Measurements from ENCODE around the gene EPS8L1. TPM values are rescaled to one million over a fixed set of nuclear protein-coding genes. Genes with fewer than 3 reads are reported as not detected.

The EPS8L1 gene
- total RNA-seq, 1 experiment from 2014 or later, result 111 TPM

GRCh38 chr19:55117663-55118391, 42.2 kb downstream of the EPS8L1 start:
- peak overlapping the region; percentile 59 for H3K4me3 ChIP-seq
- CTCF ChIA-PET, result interaction anchor here (0.6 kb wide), 4 partner anchors 28 to 386 kb away, joined by 3 to 8 read pairs (median 3); no protein-coding TSS in a partner anchor
- peak; percentile 98 to 99 for DNase-seq
- peaks cover 43% of the 10 kb centered on the region for H3K79me2 ChIP-seq (ENCODE audit: low read depth)
- no peaks in the 10 kb centered on the region for H3K9me2 ChIP-seq (ENCODE audit: insufficient read depth)
- no peaks in the 10 kb centered on the region for H3K36me3 ChIP-seq (ENCODE audit: low read depth)
- BruUV-seq (replicated peaks), result no TSS peak
- peak overlapping the region; percentile 91 for H3K4me2 ChIP-seq
- peak overlapping the region; percentile 47 for H3K27ac ChIP-seq
- H4K20me1 ChIP-seq (ENCODE audit: insufficient read depth), result peaks cover 37% of the 10 kb centered on the region
- H3K9me3 ChIP-seq (ENCODE audit: insufficient read depth, low read depth), result no peaks in the 10 kb centered on the region
- no peaks in the 10 kb centered on the region for H3K27me3 ChIP-seq (ENCODE audit: insufficient read depth, low read depth)
- POLR2A ChIA-PET (ENCODE audit: unreplicated experiment), result interaction anchor here (0.5 to 1.0 kb wide), 10 partner anchors 17 to 654 kb away, joined by 3 to 22 read pairs (median 10); partner anchors contain the start of genes FIZ1, LENG9 and PPP6R1
- TF ChIP-seq EZH2 (IDR thresholded peaks at IDR 0.05; ENCODE audit: low read depth) (no peak), CTCF (conservative IDR thresholded peaks at IDR 0.05) (no peak; the same call in 1 of the 2 replicates)
- H2AFZ ChIP-seq, result peak overlapping the region; percentile 80
- peaks cover 18% of the 10 kb centered on the region for H3F3A ChIP-seq (ENCODE audit: insufficient read depth, low read depth)
- intact Hi-C loops (cut with micrococcal nuclease; ENCODE audit: unreplicated experiment), result loop anchor here (1.0 to 2.0 kb wide), 4 partner anchors 49 to 221 kb away; partner anchors contain the start of genes DNAAF3 and KMT5C
- H3K4me1 ChIP-seq (replicated peaks; ENCODE audit: insufficient read depth), result peaks cover 22% of the 10 kb centered on the region

GRCh38 chr19:55118401-55118991, 42.8 kb downstream of the EPS8L1 start:
- peaks cover 31% of the 10 kb centered on the region for H4K20me1 ChIP-seq (ENCODE audit: insufficient read depth)
- H3F3A ChIP-seq (ENCODE audit: insufficient read depth, low read depth), result peaks cover 18% of the 10 kb centered on the region
- no peaks in the 10 kb centered on the region for H3K9me2 ChIP-seq (ENCODE audit: insufficient read depth)
- peak overlapping the region; percentile 91 for H3K4me2 ChIP-seq
- peak overlapping the region; percentile 80 for H2AFZ ChIP-seq
- H3K9me3 ChIP-seq (ENCODE audit: insufficient read depth, low read depth), result no peaks in the 10 kb centered on the region
- CTCF ChIA-PET, result interaction anchor here (0.6 kb wide), 1 partner anchor 29 kb away, joined by 3 read pairs; no protein-coding TSS in a partner anchor
- intact Hi-C loops (cut with micrococcal nuclease; ENCODE audit: unreplicated experiment), result no loop called here
- peaks cover 6% of the 10 kb centered on the region for H3K27me3 ChIP-seq (ENCODE audit: insufficient read depth, low read depth)
- TF ChIP-seq EZH2 (IDR thresholded peaks at IDR 0.05; ENCODE audit: low read depth) (no peak), CTCF (conservative IDR thresholded peaks at IDR 0.05) (no peak)
- peaks cover 36% of the 10 kb centered on the region for H3K79me2 ChIP-seq (ENCODE audit: low read depth)
- DNase-seq, result peak in 1 of 2 experiments; percentile 49
- TSS peak; percentile 81 for BruUV-seq (replicated peaks)
- POLR2A ChIA-PET (ENCODE audit: unreplicated experiment), result interaction anchor here (0.5 to 1.0 kb wide), 4 partner anchors 16 to 655 kb away, joined by 3 to 21 read pairs (median 14); partner anchors contain the start of gene LENG9
- peaks cover 22% of the 10 kb centered on the region for H3K4me1 ChIP-seq (replicated peaks; ENCODE audit: insufficient read depth)
- no peaks in the 10 kb centered on the region for H3K36me3 ChIP-seq (ENCODE audit: low read depth)
- H3K4me3 ChIP-seq, result peak overlapping the region; percentile 59
- peak overlapping the region; percentile 47 for H3K27ac ChIP-seq

GRCh38 chr19:55119053-55119452, 43.4 kb downstream of the EPS8L1 start:
- intact Hi-C loops (cut with micrococcal nuclease; ENCODE audit: unreplicated experiment), result no loop called here

More at GRCh38 chr19:55119053-55119452, 43.4 kb downstream of the EPS8L1 start:
- TF ChIP-seq EZH2 (IDR thresholded peaks at IDR 0.05; ENCODE audit: low read depth), result no peak
- TF ChIP-seq CTCF (conservative IDR thresholded peaks at IDR 0.05), result no peak
- H2AFZ ChIP-seq, result no peak overlapping the region
- no peak overlapping the region for H3K27ac ChIP-seq
- no peaks in the 10 kb centered on the region for H3K9me3 ChIP-seq (ENCODE audit: insufficient read depth, low read depth)
- H3F3A ChIP-seq (ENCODE audit: insufficient read depth, low read depth), result peaks cover 18% of the 10 kb centered on the region
- no peak for DNase-seq
- peaks cover 30% of the 10 kb centered on the region for H3K79me2 ChIP-seq (ENCODE audit: low read depth)
- H4K20me1 ChIP-seq (ENCODE audit: insufficient read depth), result peaks cover 27% of the 10 kb centered on the region
- peak overlapping the region; percentile 59; the same call in 1 of the 2 replicates for H3K4me3 ChIP-seq
- BruUV-seq (replicated peaks), result no TSS peak
- ChIA-PET POLR2A (ENCODE audit: unreplicated experiment) (no interaction called here), CTCF (no interaction called here)
- peaks cover 12% of the 10 kb centered on the region for H3K27me3 ChIP-seq (ENCODE audit: insufficient read depth, low read depth)
- peak overlapping the region; percentile 91; the same call in 1 of the 2 replicates for H3K4me2 ChIP-seq
- H3K36me3 ChIP-seq (ENCODE audit: low read depth), result no peaks in the 10 kb centered on the region
- peaks cover 22% of the 10 kb centered on the region for H3K4me1 ChIP-seq (replicated peaks; ENCODE audit: insufficient read depth)
- no peaks in the 10 kb centered on the region for H3K9me2 ChIP-seq (ENCODE audit: insufficient read depth)

All from PC-9 (cell line).